GM23338 (cell line): Measurements from ENCODE around the gene LPAR6.

ENCODE experiments used
- CTCF ChIP-seq, 2 experiments: fragments of 200-600 bp in 1 of 2; sonication (generic) in 1 of 2; conservative IDR thresholded peaks; 2 replicates each; pipeline versions ENCODE4 v1.5.1 to v1.6.1; 2016 to 2017; ENCODE audit warnings: antibody characterized with exemption in 2 of 2, low read depth in 2 of 2, mild to moderate bottlenecking in 2 of 2, moderate library complexity in 1 of 2
- EZH2 ChIP-seq: fragments of 200-600 bp; sonication (generic); IDR thresholded peaks from one replicate; pipeline ENCODE4 v1.8.0; 2017; ENCODE audit warnings: antibody characterized with exemption, mild to moderate bottlenecking, low read depth; ENCODE audit not compliant: unreplicated experiment
- ZNF114 ChIP-seq: fragments of 250-450 bp; sonication (Bioruptor Pico); IDR thresholded peaks from 2 replicates; pipeline ENCODE4 v1.5.0; 2020; ENCODE audit warnings: mild to moderate bottlenecking, moderate library complexity
- TF ChIP-seq, protein P1 (sequence below): IDR thresholded peaks from one replicate; pipeline ENCODE4 v1.6.1; 2018; ENCODE audit warnings: antibody characterized with exemption; ENCODE audit not compliant: unreplicated experiment
- TF ChIP-seq, protein P2 (sequence below): IDR thresholded peaks from 2 replicates; pipeline ENCODE4 v1.6.1; 2016; ENCODE audit warnings: antibody characterized with exemption

DNA sequence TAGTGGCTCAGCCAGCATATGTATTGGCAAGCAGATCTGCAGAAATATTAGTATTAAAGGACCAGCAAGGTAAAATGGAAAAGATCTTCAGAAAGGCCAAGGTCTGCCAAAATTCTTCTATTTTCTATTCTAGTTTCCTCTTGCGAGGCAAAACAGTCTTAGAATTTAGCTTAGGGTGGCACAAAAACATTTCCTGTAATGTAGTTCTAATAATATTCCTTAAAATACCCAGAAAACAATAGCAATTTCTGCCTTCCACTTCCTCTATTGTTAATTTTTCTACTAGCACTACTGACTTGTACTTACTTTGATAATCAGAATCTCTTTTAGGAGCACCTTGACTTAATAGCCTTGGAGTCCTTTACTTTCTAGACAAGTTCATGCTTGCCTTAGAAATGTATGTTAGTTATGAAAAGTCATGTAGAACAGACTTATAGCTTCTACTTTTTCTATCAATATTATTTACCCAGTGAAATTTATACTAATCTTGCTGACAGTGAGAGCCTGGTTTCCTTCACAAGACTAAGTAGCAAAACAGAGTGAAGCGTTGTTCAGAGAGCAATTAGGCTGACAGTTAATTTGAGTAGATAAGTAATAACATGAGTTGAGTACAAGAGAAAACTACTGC lies 23.9 kb upstream of the LPAR6 start:
- no peak for TF ChIP-seq CTCF (conservative IDR thresholded peaks at IDR 0.05; ENCODE audit: low read depth in 2 of 2)
- TF ChIP-seq EZH2, result no peak
- no peak for TF ChIP-seq ZNF114 (CRISPR knock-in tag)
- TF ChIP-seq, protein P1, sequence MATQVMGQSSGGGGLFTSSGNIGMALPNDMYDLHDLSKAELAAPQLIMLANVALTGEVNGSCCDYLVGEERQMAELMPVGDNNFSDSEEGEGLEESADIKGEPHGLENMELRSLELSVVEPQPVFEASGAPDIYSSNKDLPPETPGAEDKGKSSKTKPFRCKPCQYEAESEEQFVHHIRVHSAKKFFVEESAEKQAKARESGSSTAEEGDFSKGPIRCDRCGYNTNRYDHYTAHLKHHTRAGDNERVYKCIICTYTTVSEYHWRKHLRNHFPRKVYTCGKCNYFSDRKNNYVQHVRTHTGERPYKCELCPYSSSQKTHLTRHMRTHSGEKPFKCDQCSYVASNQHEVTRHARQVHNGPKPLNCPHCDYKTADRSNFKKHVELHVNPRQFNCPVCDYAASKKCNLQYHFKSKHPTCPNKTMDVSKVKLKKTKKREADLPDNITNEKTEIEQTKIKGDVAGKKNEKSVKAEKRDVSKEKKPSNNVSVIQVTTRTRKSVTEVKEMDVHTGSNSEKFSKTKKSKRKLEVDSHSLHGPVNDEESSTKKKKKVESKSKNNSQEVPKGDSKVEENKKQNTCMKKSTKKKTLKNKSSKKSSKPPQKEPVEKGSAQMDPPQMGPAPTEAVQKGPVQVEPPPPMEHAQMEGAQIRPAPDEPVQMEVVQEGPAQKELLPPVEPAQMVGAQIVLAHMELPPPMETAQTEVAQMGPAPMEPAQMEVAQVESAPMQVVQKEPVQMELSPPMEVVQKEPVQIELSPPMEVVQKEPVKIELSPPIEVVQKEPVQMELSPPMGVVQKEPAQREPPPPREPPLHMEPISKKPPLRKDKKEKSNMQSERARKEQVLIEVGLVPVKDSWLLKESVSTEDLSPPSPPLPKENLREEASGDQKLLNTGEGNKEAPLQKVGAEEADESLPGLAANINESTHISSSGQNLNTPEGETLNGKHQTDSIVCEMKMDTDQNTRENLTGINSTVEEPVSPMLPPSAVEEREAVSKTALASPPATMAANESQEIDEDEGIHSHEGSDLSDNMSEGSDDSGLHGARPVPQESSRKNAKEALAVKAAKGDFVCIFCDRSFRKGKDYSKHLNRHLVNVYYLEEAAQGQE, result no peak
- TF ChIP-seq, protein P2, sequence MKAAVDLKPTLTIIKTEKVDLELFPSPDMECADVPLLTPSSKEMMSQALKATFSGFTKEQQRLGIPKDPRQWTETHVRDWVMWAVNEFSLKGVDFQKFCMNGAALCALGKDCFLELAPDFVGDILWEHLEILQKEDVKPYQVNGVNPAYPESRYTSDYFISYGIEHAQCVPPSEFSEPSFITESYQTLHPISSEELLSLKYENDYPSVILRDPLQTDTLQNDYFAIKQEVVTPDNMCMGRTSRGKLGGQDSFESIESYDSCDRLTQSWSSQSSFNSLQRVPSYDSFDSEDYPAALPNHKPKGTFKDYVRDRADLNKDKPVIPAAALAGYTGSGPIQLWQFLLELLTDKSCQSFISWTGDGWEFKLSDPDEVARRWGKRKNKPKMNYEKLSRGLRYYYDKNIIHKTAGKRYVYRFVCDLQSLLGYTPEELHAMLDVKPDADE, result no peak
